HEK293T (cell line): ENCODE measurements around the gene TMEM95.

Source experiments
- ARNT ChIP-seq: fragments of 450-650 bp; IDR thresholded peaks from 2 replicates; pipeline ENCODE4 v1.6.1; 2017; ENCODE audit warnings: mild to moderate bottlenecking
- FOXK2 ChIP-seq: fragments of 450-650 bp; IDR thresholded peaks from 2 replicates; pipeline ENCODE4 v1.6.1; 2016; ENCODE audit warnings: mild to moderate bottlenecking
- SUZ12 ChIP-seq: fragments of 450-650 bp; IDR thresholded peaks from 2 replicates; pipeline ENCODE4 v1.6.1; 2016; ENCODE audit warnings: mild to moderate bottlenecking

DNA sequence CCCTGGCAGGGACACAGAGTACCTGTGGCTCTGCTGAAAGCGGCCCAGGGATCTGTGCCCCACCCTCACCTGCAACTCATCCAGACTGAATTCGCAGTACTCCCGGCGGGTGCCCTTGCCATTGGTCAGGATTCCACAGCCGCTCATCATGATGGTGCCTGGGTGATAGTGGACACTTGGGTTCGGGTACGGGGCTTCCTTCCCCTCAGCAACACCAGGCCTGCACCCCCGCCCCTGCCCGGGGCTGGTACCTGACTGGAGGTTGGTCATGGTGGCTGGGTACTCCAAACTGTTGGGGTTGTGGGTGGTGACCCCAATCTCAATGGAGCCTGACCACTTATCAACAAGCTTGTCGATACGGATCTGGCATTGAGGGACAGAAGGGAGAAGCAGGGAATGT lies 28.8 kb upstream of the TMEM95 start:
- TF ChIP-seq FOXK2 (no peak), ARNT (no peak), SUZ12 (no peak)
